CD4-positive, alpha-beta memory T cell (primary cell): ENCODE measurements around the gene SFXN3. TPM values are rescaled to one million over a fixed set of nuclear protein-coding genes. Genes with fewer than 3 reads are reported as not detected.

Experiments
- CTCF ChIA-PET: fragments of 350-600 bp; sonication (Branson Sonifier 250); formaldehyde crosslinking; loops from one replicate; lab custom pipeline; 2021; ENCODE audit warnings: inconsistent platforms; ENCODE audit not compliant: partially characterized antibody; lab: Charles Lee
- POLR2A ChIA-PET: fragments of 350-600 bp; sonication (Branson Sonifier 250); formaldehyde crosslinking; loops from one replicate; lab custom pipeline; 2021; ENCODE audit not compliant: partially characterized antibody; lab: Charles Lee
- DNase-seq, 5 donors: peaks; one replicate each; pipeline versions ENCODE4 v3.0.0 to v3.0.0-alpha.2; 2020 to 2022; ENCODE audit warnings: mixed read lengths in 1 of 5
- H3K27ac ChIP-seq: one replicate; pipeline ENCODE4 v1.7.0; 2013; ENCODE audit warnings: low read depth, low read length
- H3K27me3 ChIP-seq: 2 replicates; pipeline ENCODE4 v1.7.0; 2013; ENCODE audit warnings: mild to moderate bottlenecking, low read length, moderate library complexity; ENCODE audit not compliant: insufficient read depth
- H3K36me3 ChIP-seq: 2 replicates; pipeline ENCODE4 v1.7.0; 2013; ENCODE audit warnings: mild to moderate bottlenecking, low read length, moderate library complexity; ENCODE audit not compliant: insufficient read depth
- H3K4me1 ChIP-seq: 2 replicates; pipeline ENCODE4 v1.7.0; 2013; ENCODE audit warnings: mild to moderate bottlenecking, low read length, moderate library complexity; ENCODE audit not compliant: insufficient read depth
- H3K4me3 ChIP-seq, 2 donors: one replicate each; pipeline ENCODE4 v1.7.0; 2013; ENCODE audit warnings: low read length in 2 of 2, mild to moderate bottlenecking in 1 of 2
- H3K9me3 ChIP-seq, 2 donors: one replicate each; pipeline ENCODE4 v1.7.0; 2013; ENCODE audit warnings: low read length in 2 of 2, control low read depth in 1 of 2; ENCODE audit not compliant: control insufficient read depth in 1 of 2
- H3K27ac Mint-ChIP-seq, 7 donors: one replicate each; pipeline ENCODE4 v1.8.0; 2020 to 2021; ENCODE audit warnings: mixed read lengths in 7 of 7, mild to moderate bottlenecking in 6 of 7, inconsistent platforms in 3 of 7, moderate library complexity in 3 of 7
- H3K27me3 Mint-ChIP-seq, 2 donors: one replicate each; pipeline ENCODE4 v1.8.0; 2020 to 2021; ENCODE audit warnings: mixed read lengths in 2 of 2
- H3K36me3 Mint-ChIP-seq, 2 donors: one replicate each; pipeline ENCODE4 v1.8.0; 2020 to 2021; ENCODE audit warnings: mixed read lengths in 2 of 2, inconsistent platforms in 1 of 2, mild to moderate bottlenecking in 1 of 2
- H3K4me1 Mint-ChIP-seq, 4 donors: one replicate each; pipeline ENCODE4 v1.8.0; 2020 to 2021; ENCODE audit warnings: mixed read lengths in 4 of 4, mild to moderate bottlenecking in 1 of 4
- H3K4me3 Mint-ChIP-seq, 8 donors: one replicate each; pipeline ENCODE4 v1.8.0; 2020 to 2021; ENCODE audit warnings: mixed read lengths in 8 of 8, mild to moderate bottlenecking in 7 of 8, moderate library complexity in 6 of 8, inconsistent platforms in 3 of 8
- H3K9me3 Mint-ChIP-seq, 8 donors: one replicate each; pipeline ENCODE4 v1.8.0; 2020 to 2021; ENCODE audit warnings: mixed read lengths in 8 of 8, mild to moderate bottlenecking in 5 of 8, inconsistent platforms in 3 of 8, moderate library complexity in 1 of 8
- intact Hi-C: fragments of 100-400 bp; cut with micrococcal nuclease; formaldehyde crosslinking; loops from one replicate; pipeline ENCODE4 v1.15.1; 2023
- polyA plus RNA-seq, 2 donors: library from polyadenylated mRNA; unstranded; fragments of 300-500 nt; fragmentation: Illumina TruSeq; gene quantifications; one replicate each; pipeline ENCODE4 v1.2.3, GENCODE V29; 2021
- total RNA-seq, 2 experiments: library from RNA; stranded (reverse); gene quantifications; one replicate each; pipeline ENCODE4 v1.2.3, GENCODE V29; 2021

The SFXN3 gene
- total and polyA plus RNA-seq, 4 experiments from 2014 or later: 10.8 to 123 (median 69.5) TPM

DNA sequence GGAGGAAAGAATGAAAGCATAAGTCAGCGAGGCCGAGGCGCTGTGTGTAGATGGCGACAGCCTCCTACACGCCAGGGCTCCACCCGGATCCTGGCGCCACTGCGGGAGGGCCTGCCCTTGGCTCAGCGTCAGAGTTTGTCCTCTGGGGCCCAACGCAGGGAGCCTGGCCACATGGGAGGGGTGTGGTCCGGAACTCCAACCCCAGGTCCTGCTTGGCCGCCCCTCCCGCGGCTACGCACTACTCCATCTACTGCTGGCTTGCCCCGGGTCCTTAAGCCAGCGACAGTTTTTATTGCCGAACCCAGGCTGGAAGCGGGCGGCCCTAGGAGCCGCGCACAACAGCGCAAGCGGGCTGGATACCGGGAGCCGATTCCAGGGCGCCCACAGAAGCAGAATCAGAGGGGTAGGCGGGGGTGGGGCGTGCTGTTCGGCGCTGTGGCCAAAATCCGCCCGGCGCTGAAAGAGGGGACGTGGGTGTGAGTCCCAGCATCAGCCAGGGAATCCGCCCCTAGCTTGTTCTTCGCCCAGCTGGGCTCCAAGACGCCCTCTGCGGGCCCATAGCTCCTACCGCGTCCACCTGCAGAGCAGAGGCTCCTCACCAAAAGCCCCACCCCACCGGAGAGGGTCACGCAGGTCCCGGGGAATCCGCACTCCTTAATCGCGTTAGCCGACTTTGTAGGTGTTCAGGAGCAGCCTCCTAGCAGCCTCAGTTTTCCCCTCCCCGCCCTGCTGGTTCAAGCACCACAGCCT, 35.3 kb downstream of the SFXN3 start:
- peak; percentile 34 to 53 (median 41) for DNase-seq
- Mint-ChIP-seq H3K9me3 (no peaks in the 10 kb centered on the region), H3K36me3 (peaks cover 0 to 2% of the 10 kb centered on the region in 2 donors), H3K4me1 (peaks cover 9 to 43% (median 20%) of the 10 kb centered on the region in 4 donors), H3K27me3 (peaks cover 21 to 35% of the 10 kb centered on the region in 2 donors), H3K4me3 (peak overlapping the region; percentile 54 to 78 (median 66)), H3K27ac (no peak overlapping the region)
- intact Hi-C loops: loop anchor here (5.0 to 10.0 kb wide), 2 partner anchors 56 to 288 kb away; partner anchors contain the start of gene BTRC
- POLR2A ChIA-PET: interaction anchor here (2.1 to 2.8 kb wide), 3 partner anchors 15 to 35 kb away, joined by 10 to 14 read pairs (median 11); partner anchors contain the start of genes PDZD7 and SFXN3
- no peaks in the 10 kb centered on the region for H3K9me3 ChIP-seq
- no peak overlapping the region for H3K27ac ChIP-seq
- H3K36me3 ChIP-seq: no peaks in the 10 kb centered on the region
- H3K4me3 ChIP-seq: peak overlapping the region in 1 of 2 donors; percentile 34
- peaks cover 45% of the 10 kb centered on the region for H3K27me3 ChIP-seq
- peaks cover 40% of the 10 kb centered on the region for H3K4me1 ChIP-seq
- CTCF ChIA-PET: interaction anchor here (1.0 to 18.0 kb wide), 5 partner anchors 10 to 76 kb away, joined by 3 to 645 read pairs (median 12); partner anchors contain the start of genes KAZALD1, PDZD7 and SFXN3

DNA sequence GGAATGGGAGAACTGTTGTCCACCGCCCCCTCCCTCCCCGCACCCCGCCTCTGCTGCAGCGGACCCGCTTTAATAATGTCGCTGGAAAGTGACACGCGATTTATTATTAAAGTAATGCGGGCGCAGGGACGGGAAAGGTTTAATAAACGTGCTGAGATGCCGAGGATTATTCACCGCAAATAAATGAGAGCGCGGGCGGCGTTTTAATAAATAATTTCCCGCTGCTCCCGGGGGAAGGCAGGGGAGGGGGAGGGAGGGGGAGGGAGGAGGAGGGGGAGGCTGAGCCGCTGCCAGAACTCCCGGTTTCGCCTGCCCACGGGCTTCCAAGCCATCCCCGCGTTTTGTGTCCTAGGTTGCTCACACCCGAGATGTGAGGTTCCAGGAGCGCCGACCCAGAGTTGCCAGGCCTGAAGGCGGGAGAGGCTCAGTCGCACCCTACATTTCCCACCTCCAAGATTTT, 35.9 kb downstream of the SFXN3 start:
- no peak for DNase-seq
- H3K9me3 ChIP-seq: no peaks in the 10 kb centered on the region
- POLR2A ChIA-PET: interaction anchor here (1.3 to 2.8 kb wide), 5 partner anchors 9 to 36 kb away, joined by 5 to 14 read pairs (median 10); partner anchors contain the start of genes PDZD7 and SFXN3
- H3K4me3 ChIP-seq: peak overlapping the region; percentile 52 to 76
- intact Hi-C loops: loop anchor here (5.0 to 10.0 kb wide), 2 partner anchors 55 to 288 kb away; partner anchors contain the start of gene BTRC
- Mint-ChIP-seq H3K27me3 (peaks cover 21 to 38% of the 10 kb centered on the region in 2 donors), H3K27ac (no peak overlapping the region), H3K9me3 (no peaks in the 10 kb centered on the region), H3K4me3 (peak overlapping the region; percentile 90 to 97 (median 92)), H3K36me3 (peaks cover 0 to 2% of the 10 kb centered on the region in 2 donors), H3K4me1 (peaks cover 7 to 38% (median 15%) of the 10 kb centered on the region in 4 donors)
- H3K27me3 ChIP-seq: peaks cover 45% of the 10 kb centered on the region
- H3K4me1 ChIP-seq: peaks cover 34% of the 10 kb centered on the region
- no peak overlapping the region for H3K27ac ChIP-seq
- CTCF ChIA-PET: interaction anchor here (0.9 to 18.0 kb wide), 8 partner anchors 9 to 154 kb away, joined by 3 to 645 read pairs (median 4); partner anchors contain the start of genes KAZALD1, PDZD7, SFXN3 and SLF2
- H3K36me3 ChIP-seq: no peaks in the 10 kb centered on the region

DNA sequence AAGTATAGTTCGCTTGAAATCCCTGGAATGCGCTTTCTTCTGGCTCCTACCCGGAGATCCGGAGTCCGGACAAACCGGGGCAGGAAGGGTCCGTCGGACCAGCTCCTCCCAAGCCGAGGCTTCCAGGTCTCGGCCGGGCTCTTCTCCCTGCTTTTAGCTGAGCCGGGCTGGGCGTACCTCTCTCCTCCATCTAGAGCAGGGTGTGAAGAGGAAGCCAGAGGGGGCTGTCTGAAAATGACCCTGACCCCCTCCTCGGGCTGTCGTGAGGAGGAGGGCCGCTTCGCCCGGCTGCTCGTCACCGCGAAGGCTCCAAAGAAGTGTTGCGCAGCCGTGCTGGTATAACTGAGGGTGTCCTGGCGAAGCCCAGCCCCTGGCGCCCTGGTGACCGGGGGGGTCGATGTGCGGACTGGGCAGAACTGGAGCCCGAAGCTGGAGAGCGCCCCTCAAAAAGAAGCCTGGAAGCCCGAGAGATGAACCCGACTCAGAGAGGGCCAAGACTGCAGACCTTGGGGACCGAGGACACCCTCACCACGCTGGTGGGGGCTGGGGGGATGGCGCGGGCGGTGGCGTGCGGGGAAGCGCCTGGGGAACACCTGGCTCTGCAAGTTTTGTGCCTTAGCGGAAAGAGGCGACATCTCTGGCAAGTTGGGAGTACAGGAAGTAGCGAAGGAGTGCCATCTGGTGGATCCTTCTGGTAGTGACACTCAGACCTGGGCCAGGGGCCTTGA, 36.5 kb downstream of the SFXN3 start:
- ChIA-PET POLR2A (interaction anchor here (1.3 to 2.7 kb wide), 4 partner anchors 9 to 36 kb away, joined by 5 to 11 read pairs (median 8); partner anchors contain the start of genes PDZD7 and SFXN3), CTCF (interaction anchor here (0.9 to 18.0 kb wide), 8 partner anchors 8 to 155 kb away, joined by 3 to 645 read pairs (median 4); partner anchors contain the start of genes KAZALD1 and SLF2)
- peaks cover 28% of the 10 kb centered on the region for H3K4me1 ChIP-seq
- Mint-ChIP-seq H3K4me1 (peaks cover 4 to 32% (median 10%) of the 10 kb centered on the region in 4 donors), H3K9me3 (no peaks in the 10 kb centered on the region), H3K4me3 (peak overlapping the region; percentile 90 to 97 (median 92)), H3K36me3 (peaks cover 0 to 2% of the 10 kb centered on the region in 2 donors), H3K27ac (peak overlapping the region in 3 of 7 donors; percentile 4 to 75 (median 24)), H3K27me3 (peaks cover 23 to 44% of the 10 kb centered on the region in 2 donors)
- H3K27ac ChIP-seq: no peak overlapping the region
- H3K27me3 ChIP-seq: peaks cover 45% of the 10 kb centered on the region
- peak; percentile 68 to 78 (median 72) for DNase-seq
- peak overlapping the region; percentile 52 to 76 for H3K4me3 ChIP-seq
- no peaks in the 10 kb centered on the region for H3K9me3 ChIP-seq
- intact Hi-C loops: loop anchor here (1.0 to 10.0 kb wide), 5 partner anchors 7 to 287 kb away; partner anchors contain the start of gene BTRC
- H3K36me3 ChIP-seq: no peaks in the 10 kb centered on the region

DNA sequence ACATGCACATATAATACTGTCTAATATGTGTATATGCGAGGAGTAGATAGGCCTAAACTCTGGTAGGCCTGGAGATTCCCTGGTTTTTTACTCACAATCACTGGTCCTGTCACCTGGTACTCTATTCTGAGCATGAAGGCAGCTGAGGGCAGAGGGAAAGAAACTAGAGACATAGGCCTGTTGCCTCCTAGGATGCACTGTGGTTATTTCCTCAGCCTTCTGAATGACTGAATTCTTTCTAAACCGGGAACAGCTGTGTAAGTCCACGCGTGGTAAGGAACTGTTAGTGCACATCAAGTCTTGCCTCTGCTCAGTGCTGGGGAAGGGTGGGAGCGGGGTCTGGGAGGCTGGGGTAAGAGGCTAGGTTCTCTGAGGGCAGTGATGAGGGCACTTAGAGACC, 38.4 kb downstream of the SFXN3 start:
- no peaks in the 10 kb centered on the region for H3K9me3 ChIP-seq
- intact Hi-C loops: loop anchor here (5.0 to 10.0 kb wide), 2 partner anchors 53 to 285 kb away; partner anchors contain the start of gene BTRC
- Mint-ChIP-seq H3K4me3 (no peak overlapping the region), H3K27me3 (peaks cover 32 to 54% of the 10 kb centered on the region in 2 donors), H3K27ac (no peak overlapping the region), H3K4me1 (peaks cover 2 to 21% (median 7%) of the 10 kb centered on the region in 4 donors), H3K9me3 (no peaks in the 10 kb centered on the region), H3K36me3 (peaks cover 0 to 2% of the 10 kb centered on the region in 2 donors)
- H3K4me1 ChIP-seq: peaks cover 19% of the 10 kb centered on the region
- ChIA-PET CTCF (interaction anchor here (0.9 to 18.0 kb wide), 6 partner anchors 15 to 92 kb away, joined by 3 to 645 read pairs (median 4); partner anchors contain the start of gene KAZALD1), POLR2A (interaction anchor here (1.4 kb wide), 1 partner anchor 9 kb away, joined by 3 read pairs; no protein-coding TSS in a partner anchor)
- H3K4me3 ChIP-seq: no peak overlapping the region
- H3K27ac ChIP-seq: no peak overlapping the region
- no peak for DNase-seq
- H3K27me3 ChIP-seq: peaks cover 32% of the 10 kb centered on the region
- no peaks in the 10 kb centered on the region for H3K36me3 ChIP-seq

DNA sequence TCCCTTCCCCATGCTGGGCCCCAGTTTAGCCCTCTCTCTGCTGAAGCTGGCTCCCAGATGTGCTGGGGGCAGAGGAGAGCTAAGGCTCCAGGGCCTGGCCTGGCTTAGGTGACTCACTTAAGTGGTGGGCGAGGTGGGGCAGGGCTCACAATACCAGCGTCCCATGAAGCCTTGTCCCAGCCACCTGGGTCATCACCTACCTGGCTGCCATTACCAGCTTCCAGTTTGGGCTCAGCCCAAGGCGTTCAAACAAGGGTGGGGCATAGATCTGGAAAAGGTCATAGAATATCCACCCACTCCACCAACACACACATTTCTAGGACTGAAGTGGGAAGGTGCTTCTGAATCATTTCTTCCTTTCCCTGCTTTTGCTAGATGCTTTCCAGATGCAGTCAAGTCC, 39.1 kb downstream of the SFXN3 start:
- Mint-ChIP-seq H3K4me1 (peaks cover 2 to 21% (median 7%) of the 10 kb centered on the region in 4 donors), H3K27me3 (peaks cover 27 to 49% of the 10 kb centered on the region in 2 donors), H3K4me3 (no peak overlapping the region), H3K36me3 (peaks cover 0 to 2% of the 10 kb centered on the region in 2 donors), H3K27ac (no peak overlapping the region), H3K9me3 (no peaks in the 10 kb centered on the region)
- Histone ChIP-seq H3K27me3 (peaks cover 26% of the 10 kb centered on the region), H3K36me3 (no peaks in the 10 kb centered on the region), H3K27ac (no peak overlapping the region), H3K9me3 (no peaks in the 10 kb centered on the region), H3K4me1 (peaks cover 19% of the 10 kb centered on the region), H3K4me3 (no peak overlapping the region)
- ChIA-PET CTCF (interaction anchor here (1.0 to 18.0 kb wide), 4 partner anchors 21 to 92 kb away, joined by 3 to 645 read pairs (median 4); partner anchors contain the start of gene KAZALD1), POLR2A (interaction anchor here (1.4 kb wide), 1 partner anchor 10 kb away, joined by 3 read pairs; no protein-coding TSS in a partner anchor)
- no peak for DNase-seq
- intact Hi-C loops: no loop called here

DNA sequence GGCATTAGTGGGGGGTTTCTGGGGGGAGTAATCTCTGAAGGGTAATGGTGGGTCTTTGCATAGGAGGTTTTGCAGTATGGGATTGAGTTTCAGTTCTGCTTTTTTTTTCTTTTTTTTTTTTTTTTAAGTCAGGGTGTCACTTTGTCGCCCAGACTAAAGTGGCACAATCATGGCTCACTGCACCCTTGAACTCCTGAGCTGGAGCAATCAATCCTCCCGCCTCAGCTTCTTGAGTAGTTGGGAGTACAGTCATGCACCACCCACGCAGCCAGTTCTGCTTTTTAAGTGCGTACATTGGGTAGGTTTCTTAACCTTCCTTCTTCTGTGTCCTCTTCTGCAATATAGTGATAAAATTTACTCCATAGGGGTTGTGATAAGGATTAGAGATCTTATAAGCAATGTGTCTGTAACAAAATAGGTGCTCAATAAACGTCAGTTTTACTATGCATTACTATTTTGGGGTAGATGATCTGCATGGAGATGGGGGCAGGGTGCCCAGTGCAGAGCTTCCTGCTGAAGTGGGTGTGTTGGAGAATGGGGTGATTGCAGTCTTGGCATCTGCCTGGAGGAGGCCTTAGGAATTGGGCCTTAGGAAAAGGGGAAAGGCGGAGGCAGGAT, 40.3 kb downstream of the SFXN3 start:
- CTCF ChIA-PET: interaction anchor here (1.0 to 18.0 kb wide), 3 partner anchors 23 to 70 kb away, joined by 4 to 645 read pairs (median 6); partner anchors contain the start of gene KAZALD1
- Mint-ChIP-seq H3K4me3 (no peak overlapping the region), H3K27ac (no peak overlapping the region), H3K27me3 (peaks cover 28 to 47% of the 10 kb centered on the region in 2 donors), H3K36me3 (peaks cover 0 to 2% of the 10 kb centered on the region in 2 donors), H3K9me3 (no peaks in the 10 kb centered on the region), H3K4me1 (peaks cover 0 to 11% (median 3%) of the 10 kb centered on the region in 4 donors)
- H3K27me3 ChIP-seq: peaks cover 23% of the 10 kb centered on the region
- H3K27ac ChIP-seq: no peak overlapping the region
- no peak for DNase-seq
- POLR2A ChIA-PET: no interaction called here
- H3K36me3 ChIP-seq: no peaks in the 10 kb centered on the region
- H3K9me3 ChIP-seq: no peaks in the 10 kb centered on the region
- peaks cover 13% of the 10 kb centered on the region for H3K4me1 ChIP-seq
- intact Hi-C loops: no loop called here
- H3K4me3 ChIP-seq: no peak overlapping the region
